PC-3 (cell line): ENCODE data around the gene TSPAN32. TPM values are rescaled to one million over a fixed set of nuclear protein-coding genes. Genes with fewer than 3 reads are reported as not detected.

ENCODE experiments used
- ATAC-seq: fragments of 200-7000 bp; cut with Tn5 transposase; 2 replicates; pipeline ENCODE4 v1.9.1; 2020; ENCODE audit warnings: mild to moderate bottlenecking, moderate library complexity
- BruUV-seq: library from RNA; stranded (reverse); fragments of 400-500 nt; replicated peaks from 2 replicates; lab custom pipeline; 2021; lab: Mats Ljungman, UMichigan
- CTCF ChIA-PET: fragments of 300-600 bp; sonication (Branson Sonifier 250); formaldehyde crosslinking; loops from one replicate; lab custom pipeline; 2022; ENCODE audit warnings: antibody characterized with exemption; lab: Charles Lee
- POLR2A ChIA-PET: fragments of 300-600 bp; sonication (Branson Sonifier 250); formaldehyde crosslinking; loops from one replicate; lab custom pipeline; 2022; ENCODE audit warnings: antibody characterized with exemption; ENCODE audit not compliant: unreplicated experiment; lab: Charles Lee
- DNase-seq: peaks from one replicate; pipeline ENCODE4 v3.0.0-alpha.2; 2015
- H2AFZ ChIP-seq: fragments of 300-600 bp; sonication (generic); 2 replicates; pipeline ENCODE4 v1.6.0; 2016; ENCODE audit warnings: antibody characterized with exemption, low read length
- H3F3A ChIP-seq: fragments of 300-600 bp; sonication (generic); one replicate; pipeline ENCODE4 v1.6.0; 2017; ENCODE audit warnings: antibody characterized with exemption, low read length, control low read depth, mild to moderate bottlenecking; ENCODE audit not compliant: unreplicated experiment
- H3K27ac ChIP-seq: fragments of 300-600 bp; sonication (generic); 2 replicates; pipeline ENCODE4 v1.5.1; 2016; ENCODE audit warnings: mild to moderate bottlenecking, low read length
- H3K27me3 ChIP-seq: fragments of 300-600 bp; sonication (generic); 2 replicates; pipeline ENCODE4 v1.6.1; 2016; ENCODE audit warnings: low read length, mixed read lengths
- H3K36me3 ChIP-seq: fragments of 300-600 bp; sonication (generic); 2 replicates; pipeline ENCODE4 v1.6.1; 2016; ENCODE audit warnings: low read depth, mixed run types, low read length, mixed read lengths
- H3K4me1 ChIP-seq: fragments of 300-600 bp; sonication (generic); 2 replicates; pipeline ENCODE4 v1.5.1; 2016; ENCODE audit warnings: low read length; ENCODE audit not compliant: insufficient read depth
- H3K4me2 ChIP-seq: fragments of 300-600 bp; sonication (generic); 2 replicates; pipeline ENCODE4 v1.6.0; 2016; ENCODE audit warnings: low read length
- H3K4me3 ChIP-seq: fragments of 300-600 bp; sonication (generic); 2 replicates; pipeline ENCODE4 v1.5.1; 2016; ENCODE audit warnings: mild to moderate bottlenecking, low read length, mixed read lengths
- H3K79me2 ChIP-seq: fragments of 300-600 bp; sonication (generic); 2 replicates; pipeline ENCODE4 v1.6.1; 2017; ENCODE audit warnings: low read length, mixed read lengths
- H3K9ac ChIP-seq: fragments of 300-600 bp; sonication (generic); 2 replicates; pipeline ENCODE4 v1.6.0; 2016; ENCODE audit warnings: mild to moderate bottlenecking, low read length
- H3K9me2 ChIP-seq: fragments of 300-600 bp; sonication (generic); replicated peaks from 2 replicates; pipeline ENCODE4 v1.6.1; 2016; ENCODE audit warnings: mixed run types, low read length, mixed read lengths
- H3K9me3 ChIP-seq: fragments of 300-600 bp; sonication (generic); 2 replicates; pipeline ENCODE4 v1.6.1; 2016; ENCODE audit warnings: low read length, mixed read lengths
- H4K20me1 ChIP-seq: fragments of 300-600 bp; sonication (generic); 2 replicates; pipeline ENCODE4 v1.6.1; 2016; ENCODE audit warnings: low read length, mixed read lengths
- EZH2 ChIP-seq: fragments of 300-600 bp; sonication (generic); IDR thresholded peaks from one replicate; pipeline ENCODE4 v1.6.1; 2017; ENCODE audit warnings: antibody characterized with exemption, mild to moderate bottlenecking, low read length; ENCODE audit not compliant: unreplicated experiment
- EZH2phosphoT487 ChIP-seq: fragments of 300-600 bp; sonication (generic); IDR thresholded peaks from 2 replicates; pipeline ENCODE4 v1.6.1; 2018; ENCODE audit warnings: mild to moderate bottlenecking, antibody characterized with exemption, low read length, borderline replicate concordance
- intact Hi-C: fragments of 100-400 bp; cut with micrococcal nuclease; formaldehyde crosslinking; loops from 2 replicates; pipeline ENCODE4 v1.9.0; 2023
- total RNA-seq: library from RNA; depleted of rRNA; stranded (reverse); fragments of >200 nt; gene quantifications from 2 replicates; pipeline ENCODE4 v1.2.3, GENCODE V29; 2014
- TF ChIP-seq, protein P1 (sequence below): fragments of 300-600 bp; sonication (generic); conservative IDR thresholded peaks from 2 replicates; pipeline ENCODE4 v1.5.1; 2017; ENCODE audit warnings: antibody characterized with exemption, low read depth, mild to moderate bottlenecking, low read length

The TSPAN32 gene
- total RNA-seq, 1 experiment from 2014 or later, result not detected

DNA sequence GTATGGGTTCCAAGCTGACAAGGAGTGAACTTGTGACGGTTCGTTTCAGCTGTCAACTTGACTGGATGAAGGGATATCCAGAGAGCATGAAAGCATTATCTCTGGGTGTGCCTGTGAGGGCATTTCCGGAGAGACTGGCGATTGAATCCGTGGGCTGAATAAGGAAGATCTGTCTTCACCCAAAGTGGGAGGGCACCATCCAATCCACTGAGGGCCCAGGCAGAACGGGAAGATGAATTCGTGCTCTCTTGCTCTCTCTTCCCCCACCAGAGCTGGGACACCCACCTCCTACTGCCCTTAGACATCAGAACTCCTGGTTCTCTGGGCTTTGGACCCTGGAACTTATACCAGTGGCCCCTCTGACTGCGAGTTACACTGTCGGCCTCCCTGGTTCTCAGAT is 59.8 kb downstream of the TSPAN32 start:
- Histone ChIP-seq H2AFZ (no peak overlapping the region), H3K4me3 (no peak overlapping the region), H4K20me1 (no peaks in the 10 kb centered on the region), H3K79me2 (no peaks in the 10 kb centered on the region), H3K9me2 (no peaks in the 10 kb centered on the region), H3K4me2 (no peak overlapping the region), H3K36me3 (no peaks in the 10 kb centered on the region), H3K4me1 (no peaks in the 10 kb centered on the region), H3K9ac (no peak overlapping the region), H3K27me3 (no peaks in the 10 kb centered on the region), H3K9me3 (no peaks in the 10 kb centered on the region), H3K27ac (no peak overlapping the region), H3F3A (no peaks in the 10 kb centered on the region)
- ATAC-seq (no peak), DNase-seq (no peak)
- ChIA-PET CTCF (no interaction called here), POLR2A (no interaction called here)
- intact Hi-C loops, result no loop called here
- no TSS peak for BruUV-seq
- TF ChIP-seq EZH2phosphoT487, result no peak
- no peak for TF ChIP-seq EZH2
- TF ChIP-seq, protein P1, sequence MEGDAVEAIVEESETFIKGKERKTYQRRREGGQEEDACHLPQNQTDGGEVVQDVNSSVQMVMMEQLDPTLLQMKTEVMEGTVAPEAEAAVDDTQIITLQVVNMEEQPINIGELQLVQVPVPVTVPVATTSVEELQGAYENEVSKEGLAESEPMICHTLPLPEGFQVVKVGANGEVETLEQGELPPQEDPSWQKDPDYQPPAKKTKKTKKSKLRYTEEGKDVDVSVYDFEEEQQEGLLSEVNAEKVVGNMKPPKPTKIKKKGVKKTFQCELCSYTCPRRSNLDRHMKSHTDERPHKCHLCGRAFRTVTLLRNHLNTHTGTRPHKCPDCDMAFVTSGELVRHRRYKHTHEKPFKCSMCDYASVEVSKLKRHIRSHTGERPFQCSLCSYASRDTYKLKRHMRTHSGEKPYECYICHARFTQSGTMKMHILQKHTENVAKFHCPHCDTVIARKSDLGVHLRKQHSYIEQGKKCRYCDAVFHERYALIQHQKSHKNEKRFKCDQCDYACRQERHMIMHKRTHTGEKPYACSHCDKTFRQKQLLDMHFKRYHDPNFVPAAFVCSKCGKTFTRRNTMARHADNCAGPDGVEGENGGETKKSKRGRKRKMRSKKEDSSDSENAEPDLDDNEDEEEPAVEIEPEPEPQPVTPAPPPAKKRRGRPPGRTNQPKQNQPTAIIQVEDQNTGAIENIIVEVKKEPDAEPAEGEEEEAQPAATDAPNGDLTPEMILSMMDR, result no peak

DNA sequence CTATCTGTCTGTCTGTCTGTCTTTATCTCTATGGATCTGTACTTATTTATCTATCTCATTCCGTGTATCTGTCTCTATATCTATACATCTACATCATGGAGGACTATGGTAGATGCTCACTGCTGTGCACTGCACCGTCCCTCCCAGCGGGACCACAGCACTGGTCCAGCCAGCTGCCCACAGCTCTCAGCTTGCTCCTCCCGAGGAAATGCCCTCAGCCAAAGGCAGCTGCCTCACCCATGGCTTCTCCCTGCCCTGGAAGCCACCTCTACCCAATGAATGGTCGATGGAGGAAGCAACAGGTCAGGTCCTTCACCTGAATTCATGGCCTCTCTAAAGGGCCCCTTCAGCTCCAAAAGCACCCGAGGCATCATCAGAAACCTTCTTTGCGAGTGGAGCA is 60.6 kb downstream of the TSPAN32 start:
- H3K36me3 ChIP-seq, result no peaks in the 10 kb centered on the region
- no peak overlapping the region for H3K4me3 ChIP-seq
- DNase-seq (no peak), ATAC-seq (no peak)
- BruUV-seq, result no TSS peak
- H3F3A ChIP-seq, result no peaks in the 10 kb centered on the region
- no peak overlapping the region for H3K27ac ChIP-seq
- no peaks in the 10 kb centered on the region for H3K79me2 ChIP-seq
- no peaks in the 10 kb centered on the region for H3K9me3 ChIP-seq
- intact Hi-C loops, result no loop called here
- no peaks in the 10 kb centered on the region for H3K9me2 ChIP-seq
- CTCF ChIA-PET, result no interaction called here
- no peak overlapping the region for H2AFZ ChIP-seq
- no peak overlapping the region for H3K9ac ChIP-seq
- POLR2A ChIA-PET, result no interaction called here
- no peaks in the 10 kb centered on the region for H3K4me1 ChIP-seq
- H3K4me2 ChIP-seq, result no peak overlapping the region
- H4K20me1 ChIP-seq, result no peaks in the 10 kb centered on the region
- H3K27me3 ChIP-seq, result no peaks in the 10 kb centered on the region
- TF ChIP-seq, protein P1, result no peak
- no peak for TF ChIP-seq EZH2phosphoT487

DNA sequence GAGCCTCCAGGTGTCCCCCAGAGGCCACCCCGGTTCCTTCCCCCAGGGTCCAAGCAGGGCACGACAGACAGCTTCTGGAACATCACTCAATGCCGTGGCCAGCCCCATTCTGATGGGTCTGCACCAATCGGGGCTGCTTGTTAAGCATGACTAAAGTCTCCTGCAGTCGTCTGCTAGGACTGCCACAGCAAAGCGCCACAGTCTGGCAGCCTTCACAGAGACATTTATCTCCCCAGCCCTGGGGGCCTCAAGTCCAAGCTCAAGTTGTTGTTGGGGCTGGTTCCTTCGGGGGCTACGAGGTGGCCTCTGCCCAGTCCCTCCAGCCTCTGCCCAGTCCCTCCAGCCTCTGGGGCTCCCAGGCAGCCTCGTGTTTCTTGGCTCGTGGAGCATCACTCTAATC is 61.3 kb downstream of the TSPAN32 start:
- no peak overlapping the region for H3K9ac ChIP-seq
- no peaks in the 10 kb centered on the region for H3K9me3 ChIP-seq
- H3K4me2 ChIP-seq, result no peak overlapping the region
- H3K79me2 ChIP-seq, result no peaks in the 10 kb centered on the region
- DNase-seq, result no peak
- POLR2A ChIA-PET, result no interaction called here
- no peaks in the 10 kb centered on the region for H3K27me3 ChIP-seq
- H3K4me1 ChIP-seq, result no peaks in the 10 kb centered on the region
- CTCF ChIA-PET, result no interaction called here
- BruUV-seq, result no TSS peak
- intact Hi-C loops, result no loop called here
- H2AFZ ChIP-seq, result no peak overlapping the region
- no peaks in the 10 kb centered on the region for H3K9me2 ChIP-seq
- TF ChIP-seq EZH2 (no peak), EZH2phosphoT487 (no peak)
- TF ChIP-seq, protein P1, result no peak
- ATAC-seq, result no peak
- H3K27ac ChIP-seq, result no peak overlapping the region
- H3F3A ChIP-seq, result no peaks in the 10 kb centered on the region
- no peak overlapping the region for H3K4me3 ChIP-seq
- H3K36me3 ChIP-seq, result no peaks in the 10 kb centered on the region
- H4K20me1 ChIP-seq, result no peaks in the 10 kb centered on the region
